KMS-11 (cell line): Measurements from ENCODE around the gene MMP17.

Source experiments
- H2AFZ ChIP-seq: fragments of 200-600 bp; sonication (generic); 2 replicates; pipeline ENCODE4 v1.6.1; 2016; ENCODE audit warnings: antibody characterized with exemption, mixed run types, low read depth
- H3K27ac ChIP-seq: fragments of 200-600 bp; sonication (generic); 2 replicates; pipeline ENCODE4 v1.6.1; 2016; ENCODE audit warnings: mild to moderate bottlenecking, mixed run types
- H3K27me3 ChIP-seq: fragments of 200-600 bp; sonication (generic); 2 replicates; pipeline ENCODE4 v1.6.1; 2017; ENCODE audit warnings: mild to moderate bottlenecking, low read depth, mixed run types, moderate library complexity; ENCODE audit not compliant: insufficient read depth
- H3K36me3 ChIP-seq: fragments of 200-600 bp; sonication (generic); 2 replicates; pipeline ENCODE4 v1.6.1; 2017; ENCODE audit warnings: mild to moderate bottlenecking, mixed run types; ENCODE audit not compliant: insufficient read depth
- H3K4me1 ChIP-seq: fragments of 200-600 bp; sonication (generic); 2 replicates; pipeline ENCODE4 v1.6.1; 2016; ENCODE audit warnings: mild to moderate bottlenecking, low read depth, mixed run types; ENCODE audit not compliant: poor library complexity, severe bottlenecking
- H3K4me2 ChIP-seq: fragments of 200-600 bp; sonication (generic); 2 replicates; pipeline ENCODE4 v1.7.0; 2016; ENCODE audit warnings: mild to moderate bottlenecking, mixed run types
- H3K4me3 ChIP-seq: fragments of 200-600 bp; sonication (generic); IDR thresholded peaks from 2 replicates; pipeline ENCODE4 v1.6.1; 2017; ENCODE audit warnings: low read depth, low read length, mixed read lengths; ENCODE audit not compliant: insufficient read depth
- H3K79me2 ChIP-seq: fragments of 200-600 bp; sonication (generic); 2 replicates; pipeline ENCODE4 v1.6.1; 2016; ENCODE audit warnings: low read depth, mixed run types; ENCODE audit not compliant: insufficient read depth
- H3K9ac ChIP-seq: fragments of 200-600 bp; sonication (generic); 2 replicates; pipeline ENCODE4 v1.6.1; 2016; ENCODE audit warnings: mild to moderate bottlenecking, mixed run types
- H4K20me1 ChIP-seq: fragments of 200-600 bp; sonication (generic); 2 replicates; pipeline ENCODE4 v1.6.1; 2016; ENCODE audit warnings: mild to moderate bottlenecking, mixed run types; ENCODE audit not compliant: insufficient read depth
- CTCF ChIP-seq: fragments of 200-600 bp; sonication (generic); conservative IDR thresholded peaks from 2 replicates; pipeline ENCODE4 v1.6.1; 2017; ENCODE audit warnings: low read depth, mild to moderate bottlenecking, antibody characterized with exemption, low read length, moderate library complexity, mixed read lengths

MMP17 gene

GRCh38 chr12:131867471-131867870 lies 39.3 kb downstream of the MMP17 start:
- H3K27ac ChIP-seq: no peak overlapping the region
- H2AFZ ChIP-seq: no peak overlapping the region

GRCh38 chr12:131867891-131868675 lies 39.9 kb downstream of the MMP17 start:
- no peaks in the 10 kb centered on the region for H3K79me2 ChIP-seq
- H3K9ac ChIP-seq: no peak overlapping the region
- no peak overlapping the region for H3K27ac ChIP-seq
- no peak overlapping the region for H2AFZ ChIP-seq
- no peaks in the 10 kb centered on the region for H4K20me1 ChIP-seq
- no peaks in the 10 kb centered on the region for H3K27me3 ChIP-seq
- no peak for TF ChIP-seq CTCF
- H3K36me3 ChIP-seq: no peaks in the 10 kb centered on the region
- no peak overlapping the region for H3K4me3 ChIP-seq
- no peaks in the 10 kb centered on the region for H3K4me1 ChIP-seq
- H3K4me2 ChIP-seq: no peak overlapping the region

More at GRCh38 chr12:131867471-131867870, 39.3 kb downstream of the MMP17 start:
- Histone ChIP-seq H3K4me3 (no peak overlapping the region), H3K9ac (no peak overlapping the region), H3K79me2 (no peaks in the 10 kb centered on the region), H3K36me3 (no peaks in the 10 kb centered on the region), H4K20me1 (no peaks in the 10 kb centered on the region), H3K27me3 (no peaks in the 10 kb centered on the region), H3K4me1 (no peaks in the 10 kb centered on the region), H3K4me2 (no peak overlapping the region)
- no peak for TF ChIP-seq CTCF

GRCh38 chr12:131869871-131870418 lies 41.8 kb downstream of the MMP17 start:
- Histone ChIP-seq H3K9ac (no peak overlapping the region), H2AFZ (no peak overlapping the region), H3K4me3 (no peak overlapping the region), H4K20me1 (no peaks in the 10 kb centered on the region), H3K27ac (no peak overlapping the region), H3K4me1 (no peaks in the 10 kb centered on the region), H3K36me3 (no peaks in the 10 kb centered on the region), H3K27me3 (no peaks in the 10 kb centered on the region), H3K4me2 (no peak overlapping the region), H3K79me2 (no peaks in the 10 kb centered on the region)
- no peak for TF ChIP-seq CTCF

GRCh38 chr12:131871677-131872076 lies 43.5 kb downstream of the MMP17 start:
- Histone ChIP-seq H3K4me3 (no peak overlapping the region), H2AFZ (no peak overlapping the region), H3K4me2 (no peak overlapping the region), H3K9ac (no peak overlapping the region), H3K36me3 (no peaks in the 10 kb centered on the region), H3K79me2 (no peaks in the 10 kb centered on the region), H3K27ac (no peak overlapping the region), H4K20me1 (no peaks in the 10 kb centered on the region), H3K4me1 (no peaks in the 10 kb centered on the region), H3K27me3 (no peaks in the 10 kb centered on the region)
- no peak for TF ChIP-seq CTCF
